Muscle of back (tissue), 11 donors: ENCODE measurements around the gene SLC35E1. TPM values are rescaled to one million over a fixed set of nuclear protein-coding genes. Genes with fewer than 3 reads are reported as not detected.

Experiments
- DNase-seq, 3 donors: peaks; one replicate each; pipeline versions ENCODE4 v3.0.0 to v3.0.0-alpha.2; 2013
- polyA plus RNA-seq, 10 donors: library from polyadenylated mRNA; unstranded; fragments of 120-200 nt; gene quantifications; one replicate each; pipeline ENCODE4 v1.2.1, GENCODE V29; 2013; ENCODE audit not compliant: insufficient read length in 10 of 10

The SLC35E1 gene
- polyA plus RNA-seq, 10 donors = 25.9 to 32.6 (median 29.9) TPM

GRCh38 chr19:16584248-16585093, 12.3 kb upstream of the SLC35E1 start:
- DNase-seq = peak; percentile 71 to 90 (median 80)

GRCh38 chr19:16582486-16583261, 10.5 kb upstream of the SLC35E1 start:
- no peak for DNase-seq

GRCh38 chr19:16581971-16582343, 9.7 kb upstream of the SLC35E1 start:
- DNase-seq = no peak

GRCh38 chr19:16581145-16581970, 9.1 kb upstream of the SLC35E1 start:
- no peak for DNase-seq

- DNase-seq = no peak
These were observed 7.2 kb upstream of the SLC35E1 start for GRCh38 chr19:16579381-16579780.

GRCh38 chr19:16577531-16577985, 5.3 kb upstream of the SLC35E1 start:
- no peak for DNase-seq

- no peak for DNase-seq
These were observed 4.7 kb upstream of the SLC35E1 start for GRCh38 chr19:16576690-16577530.

DNA sequence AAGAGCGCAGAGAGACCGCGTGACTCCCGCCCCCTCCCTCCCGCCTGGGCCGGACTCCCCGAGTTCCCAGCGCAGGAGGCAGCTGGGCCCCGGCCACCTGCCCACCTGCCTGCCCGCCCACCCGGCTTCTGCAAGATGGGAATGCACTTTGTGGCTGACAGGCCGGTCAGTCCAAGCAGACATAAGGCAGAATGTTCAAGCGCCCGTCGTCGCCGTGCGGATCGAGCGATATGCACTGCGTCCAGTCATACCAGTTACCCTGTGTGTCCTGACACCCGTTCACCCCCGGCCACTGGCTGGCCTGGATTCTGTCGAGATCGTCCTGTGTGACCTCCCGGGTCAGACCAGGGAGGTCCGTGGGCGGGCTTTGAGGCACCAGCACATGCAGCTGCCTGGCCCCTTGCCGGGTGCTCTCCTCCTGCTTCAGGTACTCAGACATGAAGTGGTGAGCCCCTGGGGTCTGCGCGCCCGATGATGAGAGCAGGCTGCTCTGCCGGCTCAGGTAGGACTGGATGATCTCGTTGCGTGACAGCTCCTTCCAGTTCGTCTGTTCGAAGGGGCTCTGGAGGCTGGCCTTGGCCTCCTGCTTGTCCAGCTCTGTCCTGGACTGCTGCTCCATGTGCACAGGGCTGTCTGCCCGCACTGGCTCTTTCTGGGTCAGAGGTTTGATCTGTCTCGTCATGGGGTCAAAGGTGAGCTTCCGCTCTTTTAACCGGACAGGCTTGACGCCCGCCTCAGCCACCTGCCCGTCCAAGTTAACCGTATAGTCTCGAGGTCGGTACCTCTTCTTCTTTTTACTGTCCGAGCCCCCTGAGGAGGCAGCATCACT, 3.9 kb upstream of the SLC35E1 start:
- DNase-seq = no peak

- DNase-seq = no peak
These were observed 3.1 kb upstream of the SLC35E1 start for GRCh38 chr19:16575282-16575681.

DNA sequence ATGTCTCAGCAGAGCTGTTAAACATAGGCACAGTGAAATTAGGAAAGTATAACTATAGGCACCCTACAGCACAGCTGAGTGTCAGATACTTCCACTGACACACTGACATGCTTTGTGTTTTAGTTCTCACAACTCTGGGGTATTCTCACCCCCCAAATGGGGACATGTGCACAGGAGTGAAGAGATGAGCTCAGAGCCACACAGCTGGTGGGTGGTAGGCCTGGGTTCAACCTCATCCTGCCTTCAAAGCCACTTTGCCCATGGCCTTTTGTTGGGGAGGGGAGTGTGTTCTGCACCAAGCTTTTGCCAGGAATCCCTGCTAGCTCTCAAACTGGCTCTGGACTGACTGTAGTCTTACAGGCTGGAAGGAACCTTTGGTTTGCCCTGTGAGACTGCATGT, 1.7 kb upstream of the SLC35E1 start:
- DNase-seq = no peak

- no peak for DNase-seq
These were observed 1.1 kb upstream of the SLC35E1 start for GRCh38 chr19:16573296-16573695.

GRCh38 chr19:16571822-16572331, 338 bp downstream of the SLC35E1 start:
- peak in 1 of 3 donors; percentile 61 for DNase-seq

GRCh38 chr19:16571283-16571682, 932 bp downstream of the SLC35E1 start:
- DNase-seq = peak in 1 of 3 donors; percentile 30

- no peak for DNase-seq
These were observed 2.5 kb downstream of the SLC35E1 start for GRCh38 chr19:16569609-16570320.

DNA sequence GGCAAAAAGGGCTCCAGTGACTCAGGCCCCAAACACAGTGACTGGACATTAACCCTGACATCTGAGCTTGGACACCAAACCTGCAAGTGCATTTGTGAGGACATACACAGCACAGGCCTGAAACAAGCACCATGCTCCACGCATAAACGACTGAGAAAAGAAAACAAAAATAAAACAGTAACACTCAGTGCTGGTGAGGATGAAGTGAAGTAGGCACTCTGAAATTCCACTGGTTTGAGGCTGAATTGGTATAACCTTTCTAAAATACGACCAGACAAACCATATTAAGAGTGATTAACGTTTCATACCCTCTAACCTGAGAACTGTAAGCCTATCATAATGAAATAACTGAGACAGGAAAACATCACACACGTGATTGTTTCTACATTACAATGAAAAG, 5.5 kb downstream of the SLC35E1 start:
- DNase-seq = no peak

DNA sequence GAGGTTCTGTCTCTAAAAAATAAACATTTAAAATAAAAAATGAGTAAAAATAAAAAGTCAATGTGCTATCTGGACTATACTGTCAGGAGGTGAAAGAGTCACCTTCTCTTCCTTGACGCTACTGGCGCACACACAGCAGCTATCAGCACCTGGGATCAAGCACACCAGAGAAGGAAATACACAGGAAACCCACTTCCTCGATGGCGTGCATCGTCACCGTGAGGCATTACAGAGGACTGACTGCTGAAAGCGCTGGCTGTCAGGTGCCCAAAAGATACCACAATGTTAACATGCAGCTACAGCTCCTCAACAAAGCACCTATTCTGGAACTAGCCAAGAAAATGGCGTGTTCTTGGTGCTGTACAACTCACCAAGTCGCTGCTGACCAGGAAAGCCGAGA, 6.1 kb downstream of the SLC35E1 start:
- DNase-seq = no peak

DNA sequence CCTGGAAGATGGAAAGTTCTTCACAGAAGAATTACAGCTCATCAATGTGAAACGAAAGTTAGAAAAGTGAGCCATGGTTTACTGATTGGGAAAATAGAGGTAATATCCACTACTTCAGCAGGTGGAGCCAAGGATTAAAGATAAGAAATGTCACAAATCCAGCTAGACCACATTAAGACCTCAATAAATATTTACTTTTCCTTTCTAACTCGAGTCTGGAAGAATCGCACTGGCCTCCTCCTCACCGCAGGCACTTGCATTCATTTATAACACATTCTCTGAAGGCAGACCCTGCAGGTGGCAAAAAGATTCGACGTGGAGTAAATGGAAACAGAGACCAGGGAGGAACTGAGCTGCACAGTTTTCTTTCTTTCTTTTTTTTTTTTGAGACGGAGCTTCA, 7.4 kb downstream of the SLC35E1 start:
- DNase-seq = no peak

- no peak for DNase-seq
These were observed 9.6 kb downstream of the SLC35E1 start for GRCh38 chr19:16562608-16563025.

DNA sequence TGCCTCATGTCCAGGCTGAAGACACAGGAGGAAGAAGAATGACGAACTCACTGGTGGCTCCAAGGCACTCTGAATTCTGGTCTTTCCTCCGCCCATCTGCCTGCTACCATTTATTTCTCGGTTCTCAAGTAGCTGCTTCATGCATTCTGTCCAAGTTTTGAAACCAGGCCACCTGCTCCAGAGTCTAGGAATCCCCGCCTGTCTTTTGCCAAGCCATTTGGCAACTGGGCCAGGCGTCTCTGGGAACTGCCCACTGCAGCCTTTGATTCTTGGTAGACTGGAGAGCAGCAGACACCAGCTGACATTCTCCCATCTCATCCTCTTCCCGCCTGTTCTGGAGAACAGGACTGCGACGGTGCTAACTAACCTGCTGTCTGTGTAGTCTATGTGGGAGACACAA, 10.8 kb downstream of the SLC35E1 start:
- peak; percentile 40 to 48 (median 44) for DNase-seq
